GM21825 (cell line): ENCODE results near the gene TTBK1.

Experiments used
- ATAC-seq: cut with Tn5 transposase; IDR thresholded peaks from one replicate; pipeline ENCODE4 v1.9.1; 2021; ENCODE audit warnings: mild to moderate bottlenecking, moderate library complexity; ENCODE audit not compliant: unreplicated experiment

Gene TTBK1

GRCh38 chr6:43254138-43254817 is 11.0 kb downstream of the TTBK1 start:
- ATAC-seq = no peak

GRCh38 chr6:43254846-43255245 is 11.6 kb downstream of the TTBK1 start:
- no peak for ATAC-seq

- no peak for ATAC-seq
Observed at GRCh38 chr6:43255408-43256054, 12.2 kb downstream of the TTBK1 start.

- no peak for ATAC-seq
Observed at GRCh38 chr6:43256670-43257366, 13.5 kb downstream of the TTBK1 start.

- no peak for ATAC-seq
Observed at GRCh38 chr6:43257367-43258145, 14.3 kb downstream of the TTBK1 start.

GRCh38 chr6:43258180-43258579 is 14.9 kb downstream of the TTBK1 start:
- no peak for ATAC-seq

GRCh38 chr6:43258807-43259686 is 15.8 kb downstream of the TTBK1 start:
- no peak for ATAC-seq

- no peak for ATAC-seq
Observed at GRCh38 chr6:43260791-43261190, 17.5 kb downstream of the TTBK1 start.

- no peak for ATAC-seq
Observed at GRCh38 chr6:43261198-43261597, 17.9 kb downstream of the TTBK1 start.

- no peak for ATAC-seq
Observed at GRCh38 chr6:43262000-43262779, 18.9 kb downstream of the TTBK1 start.

GRCh38 chr6:43262780-43263313 is 19.6 kb downstream of the TTBK1 start:
- no peak for ATAC-seq

GRCh38 chr6:43263314-43264178 is 20.3 kb downstream of the TTBK1 start:
- peak; percentile 67 for ATAC-seq

GRCh38 chr6:43264599-43265145 is 21.4 kb downstream of the TTBK1 start:
- ATAC-seq = no peak

- no peak for ATAC-seq
Observed at GRCh38 chr6:43265564-43265963, 22.3 kb downstream of the TTBK1 start.

- ATAC-seq = no peak
Observed at GRCh38 chr6:43267619-43268354, 24.5 kb downstream of the TTBK1 start.

- no peak for ATAC-seq
Observed at GRCh38 chr6:43268355-43268700, 25.0 kb downstream of the TTBK1 start.

GRCh38 chr6:43268782-43269272 is 25.5 kb downstream of the TTBK1 start:
- ATAC-seq = no peak
